Neural progenitor cell (in vitro differentiated cells): ENCODE measurements around the gene PCDH15. TPM values are rescaled to one million over a fixed set of nuclear protein-coding genes. Genes with fewer than 3 reads are reported as not detected.

Source experiments
- DNase-seq: peaks from one replicate; pipeline ENCODE4 v3.0.0-alpha.2; 2016; ENCODE audit warnings: low spot score
- H2AFZ ChIP-seq: fragments of 200-600 bp; sonication (generic); replicated peaks from 2 replicates; pipeline ENCODE4 v1.6.1; 2016; ENCODE audit warnings: antibody characterized with exemption
- H3F3A ChIP-seq: fragments of 200-600 bp; sonication (generic); 2 replicates; pipeline ENCODE4 v1.6.1; 2016; ENCODE audit warnings: antibody characterized with exemption, low read depth
- H3K27ac ChIP-seq: fragments of 200-600 bp; sonication (generic); 2 replicates; pipeline ENCODE4 v1.5.1; 2016; ENCODE audit warnings: mild to moderate bottlenecking
- H3K27me3 ChIP-seq: fragments of 200-600 bp; sonication (generic); 2 replicates; pipeline ENCODE4 v1.6.1; 2016; ENCODE audit warnings: mild to moderate bottlenecking, moderate library complexity
- H3K36me3 ChIP-seq: fragments of 200-600 bp; sonication (generic); 2 replicates; pipeline ENCODE4 v1.5.1; 2016
- H3K4me1 ChIP-seq: fragments of 200-600 bp; sonication (generic); 2 replicates; pipeline ENCODE4 v1.6.1; 2016; ENCODE audit warnings: mixed run types
- H3K4me2 ChIP-seq: fragments of 200-600 bp; sonication (generic); 2 replicates; pipeline ENCODE4 v1.6.1; 2016
- H3K4me3 ChIP-seq: fragments of 200-600 bp; sonication (generic); 2 replicates; pipeline ENCODE4 v1.5.1; 2016
- H3K79me2 ChIP-seq: fragments of 200-600 bp; sonication (generic); 2 replicates; pipeline ENCODE4 v1.6.1; 2016; ENCODE audit warnings: low read depth
- H3K9ac ChIP-seq: fragments of 200-600 bp; sonication (generic); 2 replicates; pipeline ENCODE4 v1.6.1; 2016
- H3K9me3 ChIP-seq: fragments of 200-600 bp; sonication (generic); 2 replicates; pipeline ENCODE4 v1.5.1; 2016; ENCODE audit warnings: low read depth
- H4K20me1 ChIP-seq: fragments of 200-600 bp; sonication (generic); 2 replicates; pipeline ENCODE4 v1.6.1; 2016; ENCODE audit warnings: low read depth
- H3K27ac Mint-ChIP-seq: 3 replicates; pipeline ENCODE4 v1.8.0; 2021; ENCODE audit warnings: mixed read lengths
- H3K27me3 Mint-ChIP-seq: 2 replicates; pipeline ENCODE4 v1.8.0; 2022; ENCODE audit warnings: low read depth, mild to moderate bottlenecking, inconsistent platforms, moderate library complexity, mixed read lengths; ENCODE audit not compliant: insufficient read depth
- H3K36me3 Mint-ChIP-seq: 3 replicates; pipeline ENCODE4 v1.8.0; 2021; ENCODE audit warnings: mixed read lengths
- H3K4me1 Mint-ChIP-seq: 3 replicates; pipeline ENCODE4 v1.8.0; 2021; ENCODE audit warnings: mixed read lengths
- H3K4me3 Mint-ChIP-seq: 3 replicates; pipeline ENCODE4 v1.8.0; 2021; ENCODE audit warnings: mild to moderate bottlenecking, moderate library complexity, mixed read lengths
- H3K9me3 Mint-ChIP-seq: 3 replicates; pipeline ENCODE4 v1.8.0; 2020; ENCODE audit warnings: mixed read lengths
- CTCF ChIP-seq: fragments of 200-600 bp; sonication (generic); IDR thresholded peaks from 2 replicates; pipeline ENCODE4 v1.5.1; 2017; ENCODE audit warnings: antibody characterized with exemption, mild to moderate bottlenecking
- EZH2 ChIP-seq: fragments of 200-600 bp; sonication (generic); IDR thresholded peaks from 2 replicates; pipeline ENCODE4 v1.6.1; 2017; ENCODE audit warnings: antibody characterized with exemption, mild to moderate bottlenecking, moderate library complexity
- EZH2phosphoT487 ChIP-seq: fragments of 200-600 bp; sonication (generic); IDR thresholded peaks from 2 replicates; pipeline ENCODE4 v1.6.1; 2017; ENCODE audit warnings: antibody characterized with exemption
- total RNA-seq: library from RNA; depleted of rRNA; stranded (reverse); fragments of >200 nt; gene quantifications from 2 replicates; pipeline ENCODE4 v1.2.3, GENCODE V29; 2015; ENCODE audit warnings: low replicate concordance

PCDH15 gene
- total RNA-seq, 1 donor from 2014 or later, result 0.17 TPM

GRCh38 chr10:54681136-54681535 lies 119.9 kb downstream of the PCDH15 start:
- no peak for DNase-seq
- Mint-ChIP-seq H3K9me3 (no peaks in the 10 kb centered on the region), H3K27me3 (no peaks in the 10 kb centered on the region), H3K27ac (no peak overlapping the region), H3K36me3 (no peaks in the 10 kb centered on the region), H3K4me3 (no peak overlapping the region), H3K4me1 (no peaks in the 10 kb centered on the region)
- H3K27me3 ChIP-seq, result no peaks in the 10 kb centered on the region
- H3K9ac ChIP-seq, result no peak overlapping the region
- H3F3A ChIP-seq, result no peaks in the 10 kb centered on the region
- TF ChIP-seq EZH2 (no peak), CTCF (no peak), EZH2phosphoT487 (no peak)
- no peaks in the 10 kb centered on the region for H3K36me3 ChIP-seq
- H3K27ac ChIP-seq, result no peak overlapping the region
- no peaks in the 10 kb centered on the region for H3K4me1 ChIP-seq
- no peak overlapping the region for H3K4me2 ChIP-seq
- H4K20me1 ChIP-seq, result no peaks in the 10 kb centered on the region
- H3K4me3 ChIP-seq, result no peak overlapping the region
- no peaks in the 10 kb centered on the region for H3K79me2 ChIP-seq
- no peak overlapping the region for H2AFZ ChIP-seq
- H3K9me3 ChIP-seq, result no peaks in the 10 kb centered on the region

- no peak for DNase-seq
- Histone ChIP-seq H3K4me3 (no peak overlapping the region), H2AFZ (no peak overlapping the region), H3F3A (no peaks in the 10 kb centered on the region), H3K4me2 (no peak overlapping the region), H3K9ac (no peak overlapping the region), H3K4me1 (peaks cover 6% of the 10 kb centered on the region), H3K79me2 (no peaks in the 10 kb centered on the region), H3K27me3 (no peaks in the 10 kb centered on the region), H3K27ac (no peak overlapping the region), H3K9me3 (no peaks in the 10 kb centered on the region), H4K20me1 (no peaks in the 10 kb centered on the region), H3K36me3 (no peaks in the 10 kb centered on the region)
- H3K4me1 Mint-ChIP-seq, result peaks cover 6% of the 10 kb centered on the region
- H3K27ac Mint-ChIP-seq, result no peak overlapping the region
- TF ChIP-seq EZH2phosphoT487 (no peak), EZH2 (no peak), CTCF (no peak)
- no peaks in the 10 kb centered on the region for H3K27me3 Mint-ChIP-seq
- H3K9me3 Mint-ChIP-seq, result no peaks in the 10 kb centered on the region
- no peaks in the 10 kb centered on the region for H3K36me3 Mint-ChIP-seq
- no peak overlapping the region for H3K4me3 Mint-ChIP-seq
These were observed 133.9 kb downstream of the PCDH15 start for GRCh38 chr10:54667136-54667535.

GRCh38 chr10:54666192-54666591 lies 134.8 kb downstream of the PCDH15 start:
- Histone ChIP-seq H3K27me3 (no peaks in the 10 kb centered on the region), H4K20me1 (no peaks in the 10 kb centered on the region), H3K9ac (no peak overlapping the region), H3K4me3 (no peak overlapping the region), H2AFZ (no peak overlapping the region), H3K36me3 (no peaks in the 10 kb centered on the region), H3K4me2 (no peak overlapping the region), H3K27ac (no peak overlapping the region), H3K79me2 (no peaks in the 10 kb centered on the region), H3K4me1 (peaks cover 6% of the 10 kb centered on the region), H3F3A (no peaks in the 10 kb centered on the region), H3K9me3 (no peaks in the 10 kb centered on the region)
- Mint-ChIP-seq H3K4me1 (peaks cover 6% of the 10 kb centered on the region), H3K36me3 (no peaks in the 10 kb centered on the region), H3K27ac (no peak overlapping the region), H3K27me3 (no peaks in the 10 kb centered on the region), H3K4me3 (no peak overlapping the region), H3K9me3 (no peaks in the 10 kb centered on the region)
- TF ChIP-seq EZH2phosphoT487 (no peak), CTCF (no peak), EZH2 (no peak)
- no peak for DNase-seq

- Mint-ChIP-seq H3K4me3 (no peak overlapping the region), H3K36me3 (no peaks in the 10 kb centered on the region), H3K27ac (no peak overlapping the region), H3K27me3 (no peaks in the 10 kb centered on the region), H3K4me1 (peaks cover 6% of the 10 kb centered on the region), H3K9me3 (no peaks in the 10 kb centered on the region)
- peaks cover 6% of the 10 kb centered on the region for H3K4me1 ChIP-seq
- H3K27ac ChIP-seq, result no peak overlapping the region
- H3K9me3 ChIP-seq, result no peaks in the 10 kb centered on the region
- H3K9ac ChIP-seq, result no peak overlapping the region
- no peaks in the 10 kb centered on the region for H3K79me2 ChIP-seq
- no peaks in the 10 kb centered on the region for H3F3A ChIP-seq
- TF ChIP-seq EZH2phosphoT487 (no peak), EZH2 (no peak), CTCF (no peak)
- no peak overlapping the region for H3K4me3 ChIP-seq
- DNase-seq, result no peak
- no peaks in the 10 kb centered on the region for H4K20me1 ChIP-seq
- H2AFZ ChIP-seq, result peak overlapping the region; percentile 29
- no peak overlapping the region for H3K4me2 ChIP-seq
- no peaks in the 10 kb centered on the region for H3K36me3 ChIP-seq
- H3K27me3 ChIP-seq, result no peaks in the 10 kb centered on the region
These were observed 135.9 kb downstream of the PCDH15 start for GRCh38 chr10:54665095-54665494.
